GM12891 (cell line): Measurements from ENCODE around the gene TRIM29.

Experiments
- PAX5 ChIP-seq: IDR thresholded peaks from 2 replicates; pipeline ENCODE4 v1.6.1; 2011; ENCODE audit warnings: low read length, moderate library complexity, mild to moderate bottlenecking; ENCODE audit not compliant: insufficient read depth, severe bottlenecking
- POLR2A ChIP-seq: IDR thresholded peaks from 2 replicates; pipeline ENCODE4 v1.6.1; 2011; ENCODE audit warnings: low read depth, low read length, control low read depth
- POLR2AphosphoS5 ChIP-seq: IDR thresholded peaks from 2 replicates; pipeline ENCODE4 v1.6.1; 2011; ENCODE audit warnings: low read depth, low read length, control low read depth
- POU2F2 ChIP-seq: IDR thresholded peaks from 2 replicates; pipeline ENCODE4 v1.6.1; 2011; ENCODE audit warnings: low read depth, mild to moderate bottlenecking, control low read depth, low read length, moderate library complexity
- SPI1 ChIP-seq: IDR thresholded peaks from 2 replicates; pipeline ENCODE4 v1.6.1; 2011; ENCODE audit warnings: low read depth, low read length, control low read depth
- TAF1 ChIP-seq: IDR thresholded peaks from 2 replicates; pipeline ENCODE4 v1.6.1; 2011; ENCODE audit warnings: low read depth, low read length, control low read depth

GRCh38 chr11:120169981-120170698 lies 32.2 kb upstream of the TRIM29 start:
- TF ChIP-seq POLR2A (no peak), TAF1 (no peak), PAX5 (no peak), POLR2AphosphoS5 (no peak), POU2F2 (no peak), SPI1 (no peak)
